Stimulated activated naive CD8-positive, alpha-beta T cell treated with anti-CD3 and anti-CD28 coated beads, Interleukin-15, amount 100 ng/mL, for 72 hours (primary cell): Measurements from ENCODE around the gene RMP24.
"Not testable (repeated sequence)": the region's sequence is repeated elsewhere in the genome, so short reads cannot be mapped to it uniquely, and the experiment has no call there.

ENCODE experiments used
- ATAC-seq: fragments of 150-1000 bp; cut with Tn5 transposase; 2 replicates; pipeline ENCODE4 v1.10.0; 2021; ENCODE audit warnings: mild to moderate bottlenecking, moderate library complexity
- DNase-seq, 2 donors: peaks; one replicate each; pipeline ENCODE4 v3.0.0; 2021 to 2022
- H3K27ac Mint-ChIP-seq, 2 donors: one replicate each; pipeline ENCODE4 v1.8.0; 2022; ENCODE audit warnings: mild to moderate bottlenecking in 2 of 2, mixed read lengths in 2 of 2, moderate library complexity in 2 of 2
- H3K27me3 Mint-ChIP-seq: one replicate; pipeline ENCODE4 v1.8.0; 2022; ENCODE audit warnings: mixed read lengths
- H3K4me1 Mint-ChIP-seq: one replicate; pipeline ENCODE4 v1.8.0; 2022; ENCODE audit warnings: mild to moderate bottlenecking, mixed read lengths
- H3K4me3 Mint-ChIP-seq, 2 donors: one replicate each; pipeline ENCODE4 v1.8.0; 2022; ENCODE audit warnings: mild to moderate bottlenecking in 2 of 2, mixed read lengths in 2 of 2, moderate library complexity in 1 of 2
- H3K9me3 Mint-ChIP-seq, 2 donors: one replicate each; pipeline ENCODE4 v1.8.0; 2022; ENCODE audit warnings: mixed read lengths in 2 of 2

RMP24 gene

DNA sequence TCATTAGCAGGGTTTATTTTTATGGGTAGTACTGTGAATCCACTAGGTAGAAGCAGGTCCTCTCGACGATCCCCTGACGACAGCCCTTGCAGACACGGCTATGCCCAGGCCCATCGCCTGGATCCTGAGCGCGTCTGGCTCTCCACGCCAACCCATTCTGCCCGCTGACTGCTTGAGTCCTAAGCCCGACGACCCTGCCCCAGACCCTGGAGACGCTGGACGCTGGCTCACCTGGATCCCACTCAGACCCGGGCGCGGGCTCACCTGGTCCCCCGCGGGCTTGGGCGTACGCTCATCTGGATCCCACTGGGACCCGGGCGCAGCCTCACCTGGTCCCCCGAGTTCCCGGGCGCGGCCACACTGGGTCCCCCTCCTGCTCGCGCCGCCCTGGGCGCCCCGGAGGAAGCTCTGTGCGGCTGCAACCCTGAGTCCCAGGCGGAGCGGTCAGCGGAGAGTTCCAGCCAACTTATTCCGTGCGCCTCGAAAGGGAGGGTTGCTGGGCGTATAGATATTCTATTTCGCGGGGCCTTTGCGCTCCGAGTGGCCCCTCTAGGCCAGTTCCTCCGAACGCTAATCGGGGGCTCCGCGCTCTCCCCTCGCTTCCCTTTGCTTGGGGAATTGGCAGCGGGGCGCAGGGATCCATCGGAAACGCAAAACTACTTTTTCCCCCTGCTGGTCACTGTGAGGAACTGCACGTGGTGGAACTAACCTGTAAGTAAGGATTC lies 22.4 kb upstream of the RMP24 start:
- peaks cover 15% of the 10 kb centered on the region for H3K27me3 Mint-ChIP-seq
- H3K4me1 Mint-ChIP-seq: peaks cover 9% of the 10 kb centered on the region
- DNase-seq (peak; percentile 44 to 51), ATAC-seq (peak; percentile 79)
- peak overlapping the region in 1 of 2 donors; percentile 52 for H3K27ac Mint-ChIP-seq
- peak overlapping the region; percentile 87 to 90 for H3K4me3 Mint-ChIP-seq
- H3K9me3 Mint-ChIP-seq: no peaks in the 10 kb centered on the region

DNA sequence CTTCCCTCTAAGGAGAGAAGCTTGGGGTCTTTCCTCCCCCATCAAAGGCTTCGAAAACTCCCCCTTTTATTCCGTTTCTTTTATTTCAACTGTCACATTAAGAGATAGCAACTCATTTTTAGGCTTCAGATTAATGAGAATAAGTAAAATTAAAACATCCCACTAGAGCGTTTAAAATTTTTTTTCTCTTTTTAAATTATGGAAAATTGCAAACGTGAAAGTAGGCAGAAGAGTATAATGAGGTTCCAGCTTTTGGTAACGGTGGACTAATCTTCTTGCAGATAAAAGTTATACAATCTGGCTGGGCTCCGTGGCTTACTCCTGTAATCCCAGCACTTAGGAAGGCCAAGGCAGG lies 21.9 kb upstream of the RMP24 start:
- Mint-ChIP-seq H3K4me3 (peak overlapping the region; percentile 87 to 90), H3K27me3 (peaks cover 15% of the 10 kb centered on the region), H3K4me1 (peaks cover 9% of the 10 kb centered on the region), H3K27ac (no peak overlapping the region), H3K9me3 (no peaks in the 10 kb centered on the region)
- ATAC-seq: no peak
- no peak for DNase-seq

DNA sequence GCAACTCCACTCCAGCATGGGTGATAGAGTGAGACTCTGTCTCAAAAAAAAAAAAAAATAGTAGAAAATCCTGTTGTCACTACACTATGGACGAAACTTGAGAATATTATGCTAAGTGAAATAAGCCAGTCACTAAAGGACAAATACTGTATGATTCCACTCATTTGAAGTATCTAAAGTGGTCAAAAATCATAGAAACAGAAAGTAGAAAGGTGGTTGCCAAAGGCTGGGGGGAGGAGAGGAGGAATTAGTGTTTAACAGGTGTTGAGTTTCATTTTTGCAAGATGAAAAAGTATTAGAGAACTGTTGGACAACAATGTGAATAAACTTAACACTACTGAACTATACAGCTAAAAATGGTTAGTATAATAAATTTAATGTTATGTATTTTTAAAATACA lies 18.8 kb upstream of the RMP24 start:
- no peak overlapping the region for H3K4me3 Mint-ChIP-seq
- peaks cover 36% of the 10 kb centered on the region for H3K27me3 Mint-ChIP-seq
- ATAC-seq (no peak), DNase-seq (no peak)
- H3K9me3 Mint-ChIP-seq: no peaks in the 10 kb centered on the region
- peaks cover 9% of the 10 kb centered on the region for H3K4me1 Mint-ChIP-seq
- no peak overlapping the region for H3K27ac Mint-ChIP-seq

DNA sequence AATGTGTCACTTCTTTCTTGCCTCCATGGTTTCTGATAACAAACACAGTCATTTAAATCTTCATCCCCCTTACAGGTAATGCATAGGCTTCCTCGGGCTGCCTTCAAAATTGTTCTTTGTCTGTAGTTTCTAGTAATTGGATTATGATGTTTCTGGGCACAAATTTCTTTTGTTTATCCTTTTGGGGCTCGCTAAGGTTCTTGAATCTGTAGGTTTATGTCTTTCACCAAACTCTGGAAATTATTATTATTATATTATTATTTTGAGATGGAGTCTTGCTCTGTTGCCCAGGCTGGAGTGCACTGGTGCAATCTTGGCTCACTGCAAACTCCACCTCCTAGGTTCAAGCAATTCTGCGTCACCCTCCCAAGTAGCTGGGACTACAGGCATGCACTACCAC lies 16.3 kb upstream of the RMP24 start:
- no peaks in the 10 kb centered on the region for H3K4me1 Mint-ChIP-seq
- peaks cover 23% of the 10 kb centered on the region for H3K27me3 Mint-ChIP-seq
- ATAC-seq (no peak), DNase-seq (no peak)
- no peak overlapping the region for H3K4me3 Mint-ChIP-seq
- no peaks in the 10 kb centered on the region for H3K9me3 Mint-ChIP-seq
- H3K27ac Mint-ChIP-seq: no peak overlapping the region

DNA sequence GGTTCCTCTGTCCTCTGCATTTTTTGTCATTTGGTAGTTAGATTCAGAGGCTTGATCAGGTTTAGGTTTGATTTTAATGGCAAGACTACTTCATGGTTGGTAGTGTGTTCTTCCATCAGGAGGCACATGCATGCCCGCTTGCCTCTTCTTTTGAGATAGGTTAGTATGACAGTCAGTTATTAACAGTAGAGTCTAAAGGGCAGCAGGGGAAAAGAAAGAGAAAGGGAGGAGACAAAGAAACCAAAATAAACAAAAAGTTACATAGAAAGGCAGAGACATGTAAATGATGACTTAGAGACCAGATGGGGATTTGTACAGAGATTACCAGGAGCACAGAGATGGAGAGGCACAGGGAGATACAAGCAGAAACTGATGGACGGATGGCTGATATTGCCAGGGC lies 10.2 kb upstream of the RMP24 start:
- no peak overlapping the region for H3K4me3 Mint-ChIP-seq
- ATAC-seq (no peak), DNase-seq (no peak)
- peaks cover 8% of the 10 kb centered on the region for H3K27me3 Mint-ChIP-seq
- H3K4me1 Mint-ChIP-seq: peaks cover 8% of the 10 kb centered on the region
- no peak overlapping the region for H3K27ac Mint-ChIP-seq
- no peaks in the 10 kb centered on the region for H3K9me3 Mint-ChIP-seq

DNA sequence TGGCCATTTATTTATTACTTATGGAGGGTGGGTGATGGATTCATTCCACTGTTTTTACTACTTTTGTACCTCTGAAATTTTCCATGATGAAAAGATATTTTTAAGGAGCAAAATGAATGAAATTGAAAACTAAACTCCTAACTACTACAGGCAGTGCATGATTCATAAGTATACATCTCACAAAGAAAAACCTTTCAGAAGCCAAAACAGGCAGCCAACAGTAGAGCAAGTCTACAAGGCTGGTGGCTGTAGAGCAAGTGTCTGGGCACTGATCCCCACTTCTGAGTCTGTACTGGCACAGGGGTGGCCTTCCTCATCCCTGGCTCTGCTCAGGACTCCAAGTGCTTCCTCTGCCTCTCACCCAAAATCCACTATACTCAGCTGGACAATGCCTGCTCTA lies 8.2 kb upstream of the RMP24 start:
- Mint-ChIP-seq H3K27ac (no peak overlapping the region), H3K4me1 (peaks cover 23% of the 10 kb centered on the region), H3K27me3 (no peaks in the 10 kb centered on the region), H3K9me3 (no peaks in the 10 kb centered on the region), H3K4me3 (no peak overlapping the region)
- DNase-seq: no peak
- no peak for ATAC-seq

DNA sequence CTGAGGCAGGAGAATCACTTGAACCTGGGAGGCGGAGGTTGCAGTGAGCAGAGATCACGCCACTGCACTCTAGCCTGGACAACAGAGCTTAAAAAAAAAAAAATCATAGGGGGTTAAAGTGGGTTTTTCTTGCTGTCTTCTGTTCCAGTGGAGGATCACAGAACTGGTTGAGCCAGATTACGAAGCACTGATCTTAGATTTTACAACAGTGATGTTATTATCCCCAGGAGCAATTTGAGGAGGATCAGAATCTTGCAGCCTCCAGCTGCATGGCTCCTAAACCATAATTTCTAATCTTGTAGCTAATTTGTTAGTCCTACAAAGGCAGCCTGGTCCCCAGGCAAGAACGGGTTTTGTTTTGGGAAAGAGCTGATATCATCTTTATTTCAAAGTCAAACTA lies 4.6 kb upstream of the RMP24 start:
- not testable (repeated sequence) for H3K27me3 Mint-ChIP-seq, H3K9me3 Mint-ChIP-seq, DNase-seq, H3K4me3 Mint-ChIP-seq, ATAC-seq, H3K27ac Mint-ChIP-seq
- H3K4me1 Mint-ChIP-seq: peaks cover 47% of the 10 kb centered on the region

DNA sequence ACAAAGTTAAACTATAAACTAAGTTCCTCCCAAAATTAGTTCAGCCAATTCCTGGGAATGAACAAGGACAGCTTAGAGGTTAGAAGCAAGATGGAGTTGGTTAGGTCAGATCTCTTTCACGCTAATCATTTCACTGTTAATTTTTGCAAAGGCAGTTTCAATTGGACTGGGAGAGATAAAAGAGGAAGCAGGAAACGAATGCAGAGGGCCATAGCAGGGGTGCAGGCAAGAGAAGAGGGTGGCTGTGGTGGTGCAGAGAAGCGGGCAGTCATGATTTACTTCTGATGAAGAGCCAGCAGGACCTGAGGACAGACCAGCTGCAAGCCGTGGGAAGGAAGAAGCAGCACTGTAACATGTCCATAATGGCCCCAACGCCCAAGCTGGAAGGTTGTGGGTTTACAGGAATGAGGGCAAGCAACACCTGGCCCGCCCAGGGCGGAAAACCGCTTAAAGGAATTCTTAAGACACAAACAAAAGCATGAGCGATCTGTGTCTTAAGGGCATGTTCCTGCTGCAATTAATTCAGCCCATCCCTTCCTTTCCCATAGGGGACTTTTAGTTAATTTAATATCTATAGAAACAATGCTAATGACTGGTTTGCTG lies 4.1 kb upstream of the RMP24 start:
- ATAC-seq (no peak), DNase-seq (no peak)
- no peak overlapping the region for H3K27ac Mint-ChIP-seq
- peak overlapping the region in 1 of 2 donors; percentile 22 for H3K4me3 Mint-ChIP-seq
- peaks cover 49% of the 10 kb centered on the region for H3K4me1 Mint-ChIP-seq
- no peaks in the 10 kb centered on the region for H3K27me3 Mint-ChIP-seq
- no peaks in the 10 kb centered on the region for H3K9me3 Mint-ChIP-seq

DNA sequence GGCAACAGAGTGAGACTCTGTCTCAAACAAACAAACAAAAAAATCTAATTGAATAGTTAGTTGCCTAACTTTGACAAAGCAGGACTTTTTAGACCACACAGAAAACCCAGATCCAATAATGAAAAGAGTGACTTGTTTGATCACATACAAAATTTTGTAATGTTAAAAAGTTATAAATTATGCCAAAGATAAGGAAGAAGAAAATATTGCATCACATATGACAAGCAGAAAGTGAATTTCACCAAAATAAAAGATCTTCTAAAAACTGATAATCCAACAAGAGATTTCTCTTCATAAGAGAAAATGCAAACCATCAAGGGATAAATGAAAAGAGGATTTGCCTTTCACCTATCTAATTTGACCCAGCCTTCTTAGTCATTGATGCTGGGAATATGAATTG lies 2.8 kb upstream of the RMP24 start:
- DNase-seq: no peak
- no peaks in the 10 kb centered on the region for H3K9me3 Mint-ChIP-seq
- peak overlapping the region in 1 of 2 donors; percentile 79 for H3K27ac Mint-ChIP-seq
- peak overlapping the region; percentile 44 to 96 for H3K4me3 Mint-ChIP-seq
- peaks cover 52% of the 10 kb centered on the region for H3K4me1 Mint-ChIP-seq
- no peaks in the 10 kb centered on the region for H3K27me3 Mint-ChIP-seq
- ATAC-seq: no peak

DNA sequence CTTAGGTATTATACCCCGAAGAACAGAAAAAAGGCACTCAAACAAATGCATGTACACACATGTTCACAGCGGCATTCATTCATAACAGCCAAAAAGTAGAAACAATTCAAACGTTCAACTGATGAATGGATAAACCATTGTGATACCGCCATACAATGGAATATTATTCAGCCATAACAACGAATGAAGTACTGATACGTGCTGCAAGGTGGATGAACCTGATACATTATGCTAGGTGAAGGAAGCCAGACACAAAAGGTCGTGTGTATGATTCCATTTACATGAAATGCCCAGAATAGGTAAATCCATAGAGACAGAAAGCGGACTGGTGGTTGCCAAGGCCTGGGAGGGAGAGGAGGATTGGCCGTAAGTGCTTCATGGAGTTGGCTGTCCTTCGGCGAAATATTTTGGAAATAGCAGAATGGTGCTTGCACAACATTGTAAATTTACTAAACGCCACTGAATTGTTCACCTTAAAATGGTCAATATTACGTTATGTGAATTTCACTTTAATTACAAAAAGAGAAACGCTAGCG lies 750 bp upstream of the RMP24 start:
- peak overlapping the region; percentile 88 to 96 for H3K4me3 Mint-ChIP-seq
- peak in 1 of 2 donors; percentile 11 for DNase-seq
- no peaks in the 10 kb centered on the region for H3K27me3 Mint-ChIP-seq
- H3K9me3 Mint-ChIP-seq: no peaks in the 10 kb centered on the region
- H3K27ac Mint-ChIP-seq: peak overlapping the region; percentile 94 to 96
- ATAC-seq: peak; percentile 8
- H3K4me1 Mint-ChIP-seq: peaks cover 56% of the 10 kb centered on the region

DNA sequence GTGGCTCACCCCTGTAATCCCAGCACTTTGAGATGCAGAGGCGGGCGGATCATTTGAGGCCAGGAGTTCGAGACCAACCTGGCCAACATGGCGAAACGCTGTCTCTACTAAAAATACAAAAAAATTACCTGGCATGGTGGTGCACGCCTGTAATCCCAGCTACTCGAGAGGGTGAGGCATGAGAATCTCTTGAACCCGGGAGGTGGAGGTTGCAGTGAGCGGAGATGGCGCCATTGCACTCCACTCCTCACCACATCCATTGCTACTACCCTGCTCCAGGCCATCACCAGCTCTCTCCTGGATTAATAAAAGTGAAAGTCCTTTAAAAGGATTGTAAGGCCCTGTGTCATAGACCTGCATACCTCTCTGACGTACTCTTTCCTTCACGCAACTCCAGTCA lies 1.2 kb downstream of the RMP24 start:
- DNase-seq (no peak), ATAC-seq (no peak)
- H3K4me3 Mint-ChIP-seq: peak overlapping the region; percentile 88 to 96
- peaks cover 47% of the 10 kb centered on the region for H3K4me1 Mint-ChIP-seq
- H3K27ac Mint-ChIP-seq: peak overlapping the region; percentile 79 to 99
- no peaks in the 10 kb centered on the region for H3K27me3 Mint-ChIP-seq
- H3K9me3 Mint-ChIP-seq: no peaks in the 10 kb centered on the region

DNA sequence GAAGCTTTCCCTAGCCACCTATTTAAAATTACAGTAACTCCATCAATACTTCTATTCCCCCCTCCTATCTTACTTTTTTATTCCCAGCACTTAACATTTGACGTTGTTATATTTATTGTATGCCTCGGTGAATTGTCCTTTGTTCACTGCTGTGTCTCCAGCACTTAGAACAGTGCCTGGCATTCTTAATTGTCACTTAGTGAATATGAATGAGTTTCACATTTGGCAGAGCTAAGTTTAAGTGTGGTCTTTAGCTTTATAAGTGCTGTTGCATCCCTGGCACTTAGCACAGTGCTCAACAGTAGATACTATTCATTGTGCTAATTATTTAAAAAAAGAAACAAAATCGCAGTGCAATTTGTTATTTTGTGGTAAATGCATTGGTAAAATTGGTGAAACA lies 1.7 kb downstream of the RMP24 start:
- peak overlapping the region in 1 of 2 donors; percentile 28 for H3K27ac Mint-ChIP-seq
- no peak for ATAC-seq
- H3K4me3 Mint-ChIP-seq: peak overlapping the region; percentile 88 to 96
- H3K4me1 Mint-ChIP-seq: peaks cover 42% of the 10 kb centered on the region
- no peaks in the 10 kb centered on the region for H3K27me3 Mint-ChIP-seq
- DNase-seq: no peak
- H3K9me3 Mint-ChIP-seq: no peaks in the 10 kb centered on the region

DNA sequence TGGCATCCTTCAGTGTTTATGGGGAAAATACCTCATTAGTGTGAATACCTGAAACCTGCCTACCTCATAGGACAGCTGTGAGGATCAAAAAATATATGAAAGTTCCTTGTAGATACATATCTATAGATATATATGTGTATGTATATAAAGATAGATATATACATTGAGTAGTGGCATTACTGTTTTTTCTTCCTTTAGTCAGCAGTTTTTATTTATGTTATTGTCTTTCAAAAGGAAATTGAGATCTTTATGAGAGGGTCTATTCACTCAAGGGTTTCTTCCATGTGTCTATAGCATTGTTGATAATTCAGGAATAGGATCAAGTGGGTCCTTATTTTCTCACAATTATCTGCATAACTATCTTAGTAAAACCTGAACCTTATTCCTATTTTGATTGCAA lies 6.6 kb downstream of the RMP24 start:
- H3K4me3 Mint-ChIP-seq: no peak overlapping the region
- DNase-seq: no peak
- no peak overlapping the region for H3K27ac Mint-ChIP-seq
- no peak for ATAC-seq
- H3K27me3 Mint-ChIP-seq: no peaks in the 10 kb centered on the region
- peaks cover 0 to 5% of the 10 kb centered on the region in 2 donors for H3K9me3 Mint-ChIP-seq
- peaks cover 8% of the 10 kb centered on the region for H3K4me1 Mint-ChIP-seq

DNA sequence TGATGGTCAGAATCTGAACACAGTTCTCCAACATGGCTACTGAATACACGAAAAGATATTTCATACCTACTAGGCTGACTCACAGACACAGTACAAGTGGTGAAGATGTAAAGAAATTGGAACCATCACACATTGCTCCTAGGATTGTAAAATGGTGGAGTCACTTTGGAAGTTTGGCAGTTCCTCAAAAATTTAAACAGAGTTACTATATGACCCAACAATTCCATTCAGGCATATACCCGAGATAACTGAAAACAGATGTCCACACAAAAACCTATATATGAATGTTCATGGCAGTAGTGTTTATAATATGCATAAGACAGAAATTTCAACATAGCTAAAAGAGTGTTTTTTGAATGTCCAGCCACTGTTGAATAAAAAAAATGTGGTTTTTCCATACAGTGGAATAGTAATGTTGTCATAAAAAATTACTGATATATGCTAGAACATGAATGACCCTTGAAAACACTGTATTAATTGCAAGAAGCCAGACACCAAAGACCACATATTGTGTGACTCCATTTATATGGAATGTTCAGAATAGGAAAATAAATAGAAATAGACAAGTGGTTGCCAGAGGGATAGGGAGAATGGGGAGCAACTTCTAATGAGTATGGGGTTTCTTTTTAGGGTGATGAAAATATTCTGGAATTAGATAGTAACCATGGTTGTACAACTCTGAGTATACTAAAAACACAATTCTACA lies 10.1 kb downstream of the RMP24 start:
- ATAC-seq (no peak), DNase-seq (no peak)
- no peaks in the 10 kb centered on the region for H3K4me1 Mint-ChIP-seq
- H3K27me3 Mint-ChIP-seq: no peaks in the 10 kb centered on the region
- H3K4me3 Mint-ChIP-seq: no peak overlapping the region
- no peak overlapping the region for H3K27ac Mint-ChIP-seq
- peaks cover 0 to 5% of the 10 kb centered on the region in 2 donors for H3K9me3 Mint-ChIP-seq

DNA sequence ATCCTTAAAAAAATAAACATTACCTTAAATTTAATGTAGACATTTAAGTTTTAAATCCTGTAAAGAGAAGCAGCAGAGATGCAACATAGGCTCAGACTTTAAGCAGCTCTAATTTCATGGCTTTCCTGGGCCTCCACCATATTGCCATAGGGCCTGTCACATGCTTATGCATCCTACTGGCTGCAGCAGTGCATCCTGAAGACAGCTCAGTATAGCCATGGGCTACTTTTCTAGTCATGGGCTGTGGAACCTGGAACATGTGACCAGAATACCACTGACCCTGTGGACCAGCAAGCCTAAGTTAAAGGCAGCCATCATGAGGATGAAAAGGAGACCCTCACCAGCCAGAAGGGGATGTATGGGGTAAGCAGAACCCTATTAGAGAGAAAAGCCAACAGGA lies 10.7 kb downstream of the RMP24 start:
- H3K9me3 Mint-ChIP-seq: peaks cover 0 to 5% of the 10 kb centered on the region in 2 donors
- ATAC-seq: no peak
- H3K4me1 Mint-ChIP-seq: no peaks in the 10 kb centered on the region
- no peak overlapping the region for H3K27ac Mint-ChIP-seq
- H3K4me3 Mint-ChIP-seq: no peak overlapping the region
- no peaks in the 10 kb centered on the region for H3K27me3 Mint-ChIP-seq
- DNase-seq: no peak

DNA sequence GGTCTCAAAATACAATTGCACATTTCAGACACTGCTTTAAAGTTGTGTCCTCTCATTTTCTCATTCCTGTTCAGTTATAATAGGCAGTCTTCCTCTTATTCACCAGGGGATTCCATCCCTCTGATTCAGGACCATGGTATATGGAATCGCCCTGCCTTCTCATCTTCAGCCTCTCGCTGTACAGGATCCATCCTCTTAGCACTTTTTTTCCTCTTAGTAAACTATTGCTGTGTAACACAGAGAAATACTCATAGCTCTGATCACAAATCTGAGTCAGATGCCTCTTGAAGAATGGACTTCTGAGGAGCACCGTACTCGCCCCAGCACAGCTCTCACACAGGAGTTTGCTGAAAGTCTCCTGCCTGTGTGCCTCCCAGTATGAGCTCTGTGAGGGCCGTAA lies 11.3 kb downstream of the RMP24 start:
- H3K4me3 Mint-ChIP-seq: no peak overlapping the region
- ATAC-seq (no peak), DNase-seq (no peak)
- no peak overlapping the region for H3K27ac Mint-ChIP-seq
- peaks cover 0 to 5% of the 10 kb centered on the region in 2 donors for H3K9me3 Mint-ChIP-seq
- no peaks in the 10 kb centered on the region for H3K27me3 Mint-ChIP-seq
- no peaks in the 10 kb centered on the region for H3K4me1 Mint-ChIP-seq
